Uterus (tissue), 2 donors: Measurements from ENCODE around the gene SP140L.
"Not testable (repeated sequence)": the region's sequence is repeated elsewhere in the genome, so short reads cannot be mapped to it uniquely, and the experiment has no call there.

Source experiments
- POLR2A ChIP-seq, 2 donors: fragments of 450-650 bp; IDR thresholded peaks; one replicate each; pipeline ENCODE4 v1.6.1; 2016; ENCODE audit warnings: antibody characterized with exemption in 2 of 2, mild to moderate bottlenecking in 1 of 2, moderate library complexity in 1 of 2
- TF ChIP-seq, protein P1 (sequence below), 4 experiments: fragments of 200-600 bp in 2 of 4; fragments of 450-650 bp in 2 of 4; sonication (generic) in 2 of 4; IDR thresholded peaks; one replicate each; pipeline ENCODE4 v1.5.1; 2016 to 2019; ENCODE audit warnings: antibody characterized with exemption in 4 of 4, mild to moderate bottlenecking in 2 of 4, moderate library complexity in 1 of 4

DNA sequence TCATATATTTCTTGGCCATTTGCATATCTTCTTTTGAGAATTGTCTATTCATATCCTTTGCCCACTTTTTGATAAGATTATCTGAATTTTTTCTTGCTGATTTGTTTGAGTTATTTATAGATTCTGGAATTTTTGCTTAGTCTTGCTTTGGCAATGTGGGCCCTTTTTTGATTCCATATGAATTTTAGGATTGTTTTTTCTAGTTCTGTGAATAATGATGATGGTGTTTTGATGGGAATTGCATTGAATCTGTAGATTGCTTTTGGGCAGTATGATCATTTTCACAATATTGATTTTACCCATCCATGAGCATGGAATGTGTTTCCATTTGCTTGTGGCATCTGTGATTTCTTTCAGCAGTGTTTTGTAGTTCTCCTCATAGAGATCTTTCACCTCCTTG is 112.1 kb downstream of the SP140L start:
- TF ChIP-seq, protein P1, sequence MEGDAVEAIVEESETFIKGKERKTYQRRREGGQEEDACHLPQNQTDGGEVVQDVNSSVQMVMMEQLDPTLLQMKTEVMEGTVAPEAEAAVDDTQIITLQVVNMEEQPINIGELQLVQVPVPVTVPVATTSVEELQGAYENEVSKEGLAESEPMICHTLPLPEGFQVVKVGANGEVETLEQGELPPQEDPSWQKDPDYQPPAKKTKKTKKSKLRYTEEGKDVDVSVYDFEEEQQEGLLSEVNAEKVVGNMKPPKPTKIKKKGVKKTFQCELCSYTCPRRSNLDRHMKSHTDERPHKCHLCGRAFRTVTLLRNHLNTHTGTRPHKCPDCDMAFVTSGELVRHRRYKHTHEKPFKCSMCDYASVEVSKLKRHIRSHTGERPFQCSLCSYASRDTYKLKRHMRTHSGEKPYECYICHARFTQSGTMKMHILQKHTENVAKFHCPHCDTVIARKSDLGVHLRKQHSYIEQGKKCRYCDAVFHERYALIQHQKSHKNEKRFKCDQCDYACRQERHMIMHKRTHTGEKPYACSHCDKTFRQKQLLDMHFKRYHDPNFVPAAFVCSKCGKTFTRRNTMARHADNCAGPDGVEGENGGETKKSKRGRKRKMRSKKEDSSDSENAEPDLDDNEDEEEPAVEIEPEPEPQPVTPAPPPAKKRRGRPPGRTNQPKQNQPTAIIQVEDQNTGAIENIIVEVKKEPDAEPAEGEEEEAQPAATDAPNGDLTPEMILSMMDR (IDR thresholded peaks at IDR 0.05): not testable (repeated sequence)
- not testable (repeated sequence) for TF ChIP-seq POLR2A (IDR thresholded peaks at IDR 0.05)
